ENCODE measurements around the gene CDRT4. TPM values are rescaled to one million over a fixed set of nuclear protein-coding genes. Genes with fewer than 3 reads are reported as not detected.

CDRT4 gene
- total RNA-seq, result 1.5 and 1.7 TPM in 2 replicates

DNA sequence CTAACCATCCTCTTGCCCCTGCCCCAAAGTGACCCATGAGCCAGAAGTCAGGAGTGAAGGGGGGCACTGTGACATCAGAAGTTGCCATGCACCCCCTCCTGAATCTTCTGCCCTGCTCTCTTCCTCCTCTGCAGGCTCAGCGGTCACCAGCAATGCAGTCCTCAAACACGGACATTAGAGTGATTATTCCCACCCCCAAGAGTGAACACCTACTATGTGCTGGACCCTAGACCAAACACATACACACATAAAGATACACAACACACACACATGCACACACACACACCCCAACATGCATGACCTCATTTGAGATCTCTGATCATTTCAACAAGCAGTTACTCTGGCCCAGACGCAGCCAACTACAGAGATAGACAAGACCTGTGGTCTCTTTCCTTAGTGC, at the start of gene CDRT4:
Gene CDRT4 (minus strand): TSS at position 30 of the 400 bp plus-strand sequence. CDS start 27,383 bp downstream, outside the sequence.

Other genes starting within 250 kb of the CDRT4 start
- gene PMP22, start 202.3 kb downstream of the CDRT4 start, total RNA-seq, result 53.0 and 174 TPM in 2 replicates
- gene TEKT3, start 126.0 kb downstream of the CDRT4 start, total RNA-seq, result 0.09 TPM in 1 of 2 replicates, not detected in the other
- gene TVP23C, start 95.9 kb upstream of the CDRT4 start, total RNA-seq, result 32.6 and 35.3 TPM in 2 replicates
- gene FBXW10B, start 152.1 kb upstream of the CDRT4 start, total RNA-seq, result 0.09 and 0.32 TPM in 2 replicates
- gene TRIM16, start 216.7 kb upstream of the CDRT4 start, total RNA-seq, result 34.2 and 55.1 TPM in 2 replicates
- gene ZNF286A, start 232.1 kb upstream of the CDRT4 start, total RNA-seq, result 31.7 and 39.4 TPM in 2 replicates

Data from bronchial smooth muscle cell (primary cell).